ENCODE data around the gene SMC3.
"Not testable (repeated sequence)": the region's sequence is repeated elsewhere in the genome, so short reads cannot be mapped to it uniquely, and the experiment has no call there.

Gene SMC3

GRCh38 chr10:110591760-110592159 is 24.3 kb downstream of the SMC3 start:
- no peak for DNase-seq

- DNase-seq: no peak
These were observed 30.0 kb downstream of the SMC3 start for GRCh38 chr10:110597476-110597875.

GRCh38 chr10:110600487-110601101 is 33.1 kb downstream of the SMC3 start:
- no peak for DNase-seq

GRCh38 chr10:110601581-110601980 is 34.1 kb downstream of the SMC3 start:
- no peak for DNase-seq

GRCh38 chr10:110608087-110608486 is 40.6 kb downstream of the SMC3 start:
- no peak for DNase-seq

GRCh38 chr10:110609605-110610004 is 42.1 kb downstream of the SMC3 start:
- no peak for DNase-seq

GRCh38 chr10:110610308-110610774 is 42.8 kb downstream of the SMC3 start:
- peak; percentile 11 for DNase-seq

GRCh38 chr10:110610781-110611180 is 43.3 kb downstream of the SMC3 start:
- not testable (repeated sequence) for DNase-seq

GRCh38 chr10:110612087-110612486 is 44.6 kb downstream of the SMC3 start:
- no peak for DNase-seq

- DNase-seq: no peak
These were observed 45.1 kb downstream of the SMC3 start for GRCh38 chr10:110612629-110613028.

GRCh38 chr10:110613341-110613995 is 46.0 kb downstream of the SMC3 start:
- DNase-seq: no peak

GRCh38 chr10:110613996-110614495 is 46.6 kb downstream of the SMC3 start:
- DNase-seq: no peak

- no peak for DNase-seq
These were observed 47.7 kb downstream of the SMC3 start for GRCh38 chr10:110615057-110615747.

GRCh38 chr10:110616493-110617033 is 49.1 kb downstream of the SMC3 start:
- no peak for DNase-seq

GRCh38 chr10:110617425-110618229 is 50.1 kb downstream of the SMC3 start:
- no peak for DNase-seq

GRCh38 chr10:110618230-110618610 is 50.7 kb downstream of the SMC3 start:
- no peak for DNase-seq

- DNase-seq: no peak
These were observed 52.3 kb downstream of the SMC3 start for GRCh38 chr10:110619514-110620397.

GRCh38 chr10:110620398-110620719 is 52.9 kb downstream of the SMC3 start:
- no peak for DNase-seq

GRCh38 chr10:110623316-110623715 is 55.8 kb downstream of the SMC3 start:
- DNase-seq: not testable (repeated sequence)

GRCh38 chr10:110625356-110625894 is 57.9 kb downstream of the SMC3 start:
- DNase-seq: no peak
